OCI-LY7 (cell line): ENCODE measurements around the gene ELF1. TPM values are rescaled to one million over a fixed set of nuclear protein-coding genes. Genes with fewer than 3 reads are reported as not detected.

Experiments used
- BruUV-seq: library from RNA; stranded (reverse); fragments of 400-500 nt; replicated peaks from 2 replicates; lab custom pipeline; 2021; lab: Mats Ljungman, UMichigan
- CTCF ChIA-PET: fragments of 300-600 bp; sonication (Branson Sonifier 250); formaldehyde crosslinking; loops from one replicate; lab custom pipeline; 2022; ENCODE audit warnings: antibody characterized with exemption; ENCODE audit not compliant: unreplicated experiment; lab: Charles Lee
- POLR2A ChIA-PET: fragments of 300-600 bp; sonication (Branson Sonifier 250); formaldehyde crosslinking; loops from one replicate; lab custom pipeline; 2022; ENCODE audit warnings: antibody characterized with exemption; lab: Charles Lee
- DNase-seq: peaks from one replicate; pipeline ENCODE4 v3.0.0-alpha.2; 2015; ENCODE audit warnings: low spot score
- H2AFZ ChIP-seq: fragments of 200-600 bp; sonication (generic), shearing (Covaris generic); 2 replicates; pipeline ENCODE4 v1.6.1; 2014; ENCODE audit warnings: mild to moderate bottlenecking, antibody characterized with exemption, low read length, moderate library complexity
- H3K27ac ChIP-seq: fragments of 200-600 bp; sonication (generic); 2 replicates; pipeline ENCODE4 v1.5.1; 2014; ENCODE audit warnings: mixed run types, low read depth, mild to moderate bottlenecking, moderate library complexity, low read length, inconsistent platforms; ENCODE audit not compliant: poor library complexity, severe bottlenecking
- H3K36me3 ChIP-seq: fragments of 200-600 bp; sonication (generic); 2 replicates; pipeline ENCODE4 v1.6.1; 2014; ENCODE audit warnings: mild to moderate bottlenecking, antibody characterized with exemption, low read length, moderate library complexity, mixed read lengths; ENCODE audit not compliant: insufficient read depth
- H3K4me1 ChIP-seq: fragments of 200-600 bp; sonication (generic); 2 replicates; pipeline ENCODE4 v1.5.1; 2014; ENCODE audit warnings: mild to moderate bottlenecking, low read length; ENCODE audit not compliant: insufficient read depth, poor library complexity, severe bottlenecking
- H3K4me2 ChIP-seq: fragments of 200-600 bp; sonication (generic); 2 replicates; pipeline ENCODE4 v1.6.1; 2014; ENCODE audit warnings: mild to moderate bottlenecking, low read length
- H3K4me3 ChIP-seq: fragments of 200-600 bp; sonication (generic); 2 replicates; pipeline ENCODE4 v1.5.1; 2014; ENCODE audit warnings: mild to moderate bottlenecking, low read depth, low read length; ENCODE audit not compliant: poor library complexity, severe bottlenecking
- H3K79me2 ChIP-seq: fragments of 200-600 bp; sonication (generic); 2 replicates; pipeline ENCODE4 v1.6.1; 2016; ENCODE audit warnings: low read depth, mild to moderate bottlenecking, low read length, moderate library complexity, mixed read lengths; ENCODE audit not compliant: insufficient read depth
- H3K9me2 ChIP-seq: fragments of 200-600 bp; sonication (generic); 2 replicates; pipeline ENCODE4 v1.6.1; 2016; ENCODE audit warnings: mild to moderate bottlenecking, low read length, mixed read lengths; ENCODE audit not compliant: insufficient read depth
- H3K9me3 ChIP-seq: fragments of 200-600 bp; sonication (generic); 2 replicates; pipeline ENCODE4 v1.6.1; 2014; ENCODE audit warnings: mild to moderate bottlenecking, mixed run types, low read length, mixed read lengths
- H4K20me1 ChIP-seq: fragments of 200-600 bp; sonication (generic); 2 replicates; pipeline ENCODE4 v1.6.1; 2014; ENCODE audit warnings: mild to moderate bottlenecking, antibody characterized with exemption, low read length, moderate library complexity, mixed read lengths; ENCODE audit not compliant: insufficient read depth
- CTCF ChIP-seq: fragments of 200-600 bp; sonication (generic); conservative IDR thresholded peaks from 2 replicates; pipeline ENCODE4 v1.5.1; 2014; ENCODE audit warnings: mild to moderate bottlenecking, antibody characterized with exemption, low read length, moderate library complexity, mixed read lengths
- EZH2phosphoT487 ChIP-seq: fragments of 200-600 bp; sonication (generic); IDR thresholded peaks from 2 replicates; pipeline ENCODE4 v1.6.1; 2018; ENCODE audit warnings: low read depth, borderline replicate concordance, mild to moderate bottlenecking, mixed run types, antibody characterized with exemption, low read length, moderate library complexity, mixed read lengths
- intact Hi-C: fragments of 100-400 bp; cut with micrococcal nuclease; formaldehyde crosslinking; loops from one replicate; pipeline ENCODE4 v1.10.0; 2022; ENCODE audit not compliant: unreplicated experiment
- total RNA-seq, 2 experiments: library from RNA; depleted of rRNA in 1 of 2; stranded (reverse); fragments of >200 nt in 1 of 2; shearing (Covaris generic) in 1 of 2; gene quantifications; 2 replicates each; pipeline ENCODE4 v1.2.3, GENCODE V29; 2014 to 2022

ELF1 gene
- total RNA-seq, 2 experiments from 2014 or later = 111 to 248 TPM

GRCh38 chr13:40940841-40941240 is 78.3 kb downstream of the ELF1 start:
- no peak for DNase-seq
- no peak overlapping the region for H2AFZ ChIP-seq
- H4K20me1 ChIP-seq = peaks cover 19% of the 10 kb centered on the region; the same call in 1 of the 2 replicates
- peaks cover 98% of the 10 kb centered on the region for H3K36me3 ChIP-seq
- BruUV-seq = no TSS peak
- peaks cover 100% of the 10 kb centered on the region for H3K79me2 ChIP-seq
- H3K9me3 ChIP-seq = no peaks in the 10 kb centered on the region
- intact Hi-C loops = no loop called here
- H3K4me1 ChIP-seq = peaks cover 32% of the 10 kb centered on the region
- no peak overlapping the region for H3K4me2 ChIP-seq
- POLR2A ChIA-PET = interaction anchor here (1.2 to 1.3 kb wide), 2 partner anchors 114 to 148 kb away, joined by 3 read pairs; no protein-coding TSS in a partner anchor
- CTCF ChIA-PET = no interaction called here
- TF ChIP-seq EZH2phosphoT487 (no peak), CTCF (no peak)
- no peak overlapping the region for H3K4me3 ChIP-seq
- H3K9me2 ChIP-seq = no peaks in the 10 kb centered on the region
- H3K27ac ChIP-seq = no peak overlapping the region

GRCh38 chr13:40933508-40934204 is 85.5 kb downstream of the ELF1 start:
- H4K20me1 ChIP-seq = peaks cover 10% of the 10 kb centered on the region; the same call in 1 of the 2 replicates
- H3K4me2 ChIP-seq = peak overlapping the region; percentile 70
- H3K27ac ChIP-seq = peak overlapping the region; percentile 95
- H3K4me3 ChIP-seq = peak overlapping the region; percentile 52
- H3K9me3 ChIP-seq = no peaks in the 10 kb centered on the region
- H3K36me3 ChIP-seq = peaks cover 94% of the 10 kb centered on the region
- BruUV-seq = TSS peak; percentile 69
- peaks cover 58% of the 10 kb centered on the region for H3K4me1 ChIP-seq
- CTCF ChIA-PET = no interaction called here
- H3K9me2 ChIP-seq = no peaks in the 10 kb centered on the region
- no peak overlapping the region for H2AFZ ChIP-seq
- POLR2A ChIA-PET = interaction anchor here (0.6 to 2.7 kb wide), 11 partner anchors 8 to 571 kb away, joined by 3 to 15 read pairs (median 3); no protein-coding TSS in a partner anchor
- DNase-seq = peak; percentile 97
- intact Hi-C loops = loop anchor here (2.0 to 5.0 kb wide), 3 partner anchors 49 to 127 kb away; partner anchors contain the start of gene WBP4
- TF ChIP-seq CTCF (no peak), EZH2phosphoT487 (no peak)
- H3K79me2 ChIP-seq = peaks cover 95% of the 10 kb centered on the region

GRCh38 chr13:40932252-40932651 is 86.9 kb downstream of the ELF1 start:
- Histone ChIP-seq H4K20me1 (peaks cover 10% of the 10 kb centered on the region; the same call in 1 of the 2 replicates), H3K9me2 (no peaks in the 10 kb centered on the region), H3K79me2 (peaks cover 84% of the 10 kb centered on the region), H3K4me2 (peak overlapping the region; percentile 70), H2AFZ (no peak overlapping the region), H3K4me1 (peaks cover 54% of the 10 kb centered on the region), H3K27ac (peak overlapping the region; percentile 95), H3K9me3 (no peaks in the 10 kb centered on the region), H3K36me3 (peaks cover 92% of the 10 kb centered on the region), H3K4me3 (peak overlapping the region; percentile 52)
- no peak for DNase-seq
- ChIA-PET CTCF (no interaction called here), POLR2A (interaction anchor here (1.2 to 1.8 kb wide), 2 partner anchors 10 kb away, joined by 4 to 7 read pairs; no protein-coding TSS in a partner anchor)
- no TSS peak for BruUV-seq
- intact Hi-C loops = loop anchor here (2.0 to 5.0 kb wide), 3 partner anchors 50 to 129 kb away; partner anchors contain the start of gene WBP4
- TF ChIP-seq CTCF (no peak), EZH2phosphoT487 (no peak)
